GM19395 (cell line): Measurements from ENCODE around the gene TACC2.
A peak's percentile ranks its signal among the peaks of the same experiment; 100 is the strongest.

ENCODE experiments used
- ATAC-seq: cut with Tn5 transposase; IDR thresholded peaks from one replicate; pipeline ENCODE4 v1.9.1; 2021; ENCODE audit warnings: mild to moderate bottlenecking, moderate library complexity; ENCODE audit not compliant: unreplicated experiment

The TACC2 gene

GRCh38 chr10:122288917-122289316 is 300.0 kb downstream of the TACC2 start:
- no peak for ATAC-seq

GRCh38 chr10:122290334-122290733 is 301.4 kb downstream of the TACC2 start:
- no peak for ATAC-seq

- ATAC-seq = no peak
These were observed 302.0 kb downstream of the TACC2 start for GRCh38 chr10:122290833-122291532.

GRCh38 chr10:122291739-122292138 is 302.8 kb downstream of the TACC2 start:
- ATAC-seq = no peak

- ATAC-seq = no peak
These were observed 303.4 kb downstream of the TACC2 start for GRCh38 chr10:122292376-122292775.

GRCh38 chr10:122293156-122293960 is 304.4 kb downstream of the TACC2 start:
- no peak for ATAC-seq

GRCh38 chr10:122293961-122294380 is 305.0 kb downstream of the TACC2 start:
- ATAC-seq = no peak

GRCh38 chr10:122294511-122295450 is 305.8 kb downstream of the TACC2 start:
- no peak for ATAC-seq

GRCh38 chr10:122295451-122295809 is 306.5 kb downstream of the TACC2 start:
- ATAC-seq = no peak

GRCh38 chr10:122296363-122297120 is 307.6 kb downstream of the TACC2 start:
- no peak for ATAC-seq

GRCh38 chr10:122297583-122297982 is 308.6 kb downstream of the TACC2 start:
- ATAC-seq = no peak

- ATAC-seq = no peak
These were observed 309.2 kb downstream of the TACC2 start for GRCh38 chr10:122298206-122298597.

- ATAC-seq = peak; percentile 86
These were observed 309.8 kb downstream of the TACC2 start for GRCh38 chr10:122298598-122299301.

- no peak for ATAC-seq
These were observed 310.6 kb downstream of the TACC2 start for GRCh38 chr10:122299423-122300075.

GRCh38 chr10:122301055-122301810 is 312.3 kb downstream of the TACC2 start:
- ATAC-seq = no peak

- no peak for ATAC-seq
These were observed 312.8 kb downstream of the TACC2 start for GRCh38 chr10:122301811-122302115.

GRCh38 chr10:122302315-122302714 is 313.4 kb downstream of the TACC2 start:
- no peak for ATAC-seq

- ATAC-seq = no peak
These were observed 314.5 kb downstream of the TACC2 start for GRCh38 chr10:122303271-122304053.
